Suprapubic skin (tissue), 4 donors: ENCODE measurements around the gene KCNH8. TPM values are rescaled to one million over a fixed set of nuclear protein-coding genes. Genes with fewer than 3 reads are reported as not detected.

Experiments
- DNase-seq, 2 donors: peaks; one replicate each; pipeline ENCODE4 v3.0.0-alpha.2; 2019; ENCODE audit warnings: low spot score in 2 of 2
- H3K27ac ChIP-seq: fragments of 200-600 bp; sonication (generic); one replicate; pipeline ENCODE4 v1.5.1; 2019
- H3K27me3 ChIP-seq: fragments of 200-600 bp; sonication (generic); one replicate; pipeline ENCODE4 v1.5.1; 2019
- H3K36me3 ChIP-seq: fragments of 200-600 bp; sonication (generic); one replicate; pipeline ENCODE4 v1.5.1; 2019
- H3K4me1 ChIP-seq: fragments of 200-600 bp; sonication (generic); one replicate; pipeline ENCODE4 v1.5.1; 2019
- H3K4me3 ChIP-seq: fragments of 200-600 bp; sonication (generic); one replicate; pipeline ENCODE4 v1.5.1; 2019; ENCODE audit warnings: mild to moderate bottlenecking
- H3K9me3 ChIP-seq: fragments of 200-600 bp; sonication (generic); one replicate; pipeline ENCODE4 v1.5.1; 2019
- CTCF ChIP-seq, 2 donors: fragments of 200-600 bp in 1 of 2; fragments of 450-650 bp in 1 of 2; sonication (generic) in 1 of 2; IDR thresholded peaks; one replicate each; pipeline ENCODE4 v1.5.1; 2016 to 2019; ENCODE audit warnings: antibody characterized with exemption in 2 of 2, mild to moderate bottlenecking in 1 of 2, moderate library complexity in 1 of 2
- EP300 ChIP-seq: sonication (generic); formaldehyde crosslinking; IDR thresholded peaks from one replicate; pipeline ENCODE4 v1.6.1; 2017; ENCODE audit warnings: antibody characterized with exemption
- POLR2A ChIP-seq, 2 donors: fragments of 450-650 bp; IDR thresholded peaks; one replicate each; pipeline ENCODE4 v1.6.1; 2017; ENCODE audit warnings: antibody characterized with exemption in 2 of 2, mild to moderate bottlenecking in 2 of 2, moderate library complexity in 2 of 2
- POLR2AphosphoS5 ChIP-seq, 3 donors: sonication (generic); formaldehyde crosslinking; IDR thresholded peaks; one replicate each; pipeline ENCODE4 v1.6.1; 2017; ENCODE audit warnings: antibody characterized with exemption in 3 of 3
- WGBS: methylation state at CpG from one replicate; pipeline ENCODE4 v1.1.5; 2018; 5-methylcytosine and 5-hydroxymethylcytosine counted together
- total RNA-seq, 4 donors: library from RNA; depleted of rRNA; stranded (reverse); fragments of >200 nt; gene quantifications; one replicate each; pipeline ENCODE4 v1.1.0, GENCODE V29; 2016

KCNH8 gene
- total RNA-seq, 4 donors from 2014 or later, result 0.40 to 1.6 (median 0.58) TPM

DNA sequence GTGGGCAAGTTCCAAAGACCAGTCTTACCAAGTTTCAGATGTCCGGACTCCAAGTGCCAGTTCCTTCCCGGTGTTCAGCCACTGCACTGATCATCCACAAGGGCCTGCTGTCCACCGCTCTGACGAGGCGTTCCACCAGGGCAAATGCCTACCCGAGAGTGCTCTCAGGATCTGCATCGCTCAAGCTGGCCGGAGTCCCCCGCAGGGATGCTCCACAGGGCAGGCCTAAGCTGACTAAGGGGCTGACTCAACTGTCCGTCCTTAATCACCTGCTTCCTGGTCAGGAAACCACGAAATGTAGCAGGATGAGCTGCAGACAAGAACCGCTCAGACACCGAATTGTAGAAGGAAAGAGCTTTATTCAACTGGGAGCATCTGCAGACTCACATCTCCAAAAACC is 341.6 kb downstream of the KCNH8 start:
- Histone ChIP-seq H3K36me3 (no peaks in the 10 kb centered on the region), H3K27ac (no peak overlapping the region), H3K4me1 (no peaks in the 10 kb centered on the region), H3K4me3 (no peak overlapping the region), H3K27me3 (no peaks in the 10 kb centered on the region), H3K9me3 (no peaks in the 10 kb centered on the region)
- TF ChIP-seq POLR2AphosphoS5 (IDR thresholded peaks at IDR 0.05), result no peak
- no peak for TF ChIP-seq CTCF (IDR thresholded peaks at IDR 0.05)
- TF ChIP-seq EP300, result no peak
- TF ChIP-seq POLR2A (IDR thresholded peaks at IDR 0.05), result no peak
- 93% methylated on average over 13 of the region's 13 CpGs for WGBS
- DNase-seq, result no peak

DNA sequence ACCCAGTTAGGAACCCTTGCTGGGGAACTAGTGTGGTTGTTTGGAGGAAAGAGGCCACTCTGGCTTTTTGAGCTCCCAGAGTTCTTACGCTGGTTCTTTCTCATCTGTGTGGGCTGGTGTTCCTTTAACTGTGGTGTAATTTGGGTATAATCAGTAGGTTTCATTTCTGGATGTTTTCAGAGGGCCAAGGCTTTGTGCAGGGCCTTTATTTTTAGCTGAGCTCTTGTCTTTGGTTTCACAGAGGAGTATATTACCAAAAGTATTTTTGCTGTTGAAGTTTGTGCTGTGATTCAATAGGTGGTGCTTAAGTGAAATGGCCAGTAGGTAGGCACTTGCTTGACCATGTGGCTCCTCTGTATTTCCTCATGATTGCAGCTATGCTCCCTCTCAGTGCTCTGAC is 357.9 kb downstream of the KCNH8 start:
- DNase-seq, result no peak
- Histone ChIP-seq H3K9me3 (no peaks in the 10 kb centered on the region), H3K4me3 (no peak overlapping the region), H3K4me1 (no peaks in the 10 kb centered on the region), H3K36me3 (no peaks in the 10 kb centered on the region), H3K27me3 (no peaks in the 10 kb centered on the region), H3K27ac (no peak overlapping the region)
- TF ChIP-seq CTCF (IDR thresholded peaks at IDR 0.05), result no peak
- TF ChIP-seq POLR2AphosphoS5 (IDR thresholded peaks at IDR 0.05), result no peak
- TF ChIP-seq POLR2A (IDR thresholded peaks at IDR 0.05), result no peak
- TF ChIP-seq EP300, result no peak
- WGBS, result 91% methylated on average over 1 of the region's 1 CpG

DNA sequence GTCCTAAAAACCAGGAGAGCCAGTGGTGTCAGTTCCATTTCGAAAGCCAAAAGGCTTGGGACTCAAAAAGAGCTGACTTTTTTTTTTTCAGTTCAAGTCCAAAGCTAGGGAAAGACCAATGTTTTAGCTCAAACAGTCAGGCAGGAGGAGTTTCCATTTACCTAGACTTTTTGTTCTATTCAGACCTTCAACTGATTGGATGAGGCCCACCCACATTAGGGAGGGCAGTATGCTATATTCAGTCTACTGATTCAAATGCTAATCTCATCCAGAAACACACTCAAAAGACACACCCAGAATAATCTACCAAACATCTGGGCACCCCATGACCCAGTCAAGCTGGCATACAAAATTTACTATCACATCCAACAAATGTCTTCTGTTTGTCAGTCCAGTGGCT is 374.0 kb downstream of the KCNH8 start:
- Histone ChIP-seq H3K4me1 (no peaks in the 10 kb centered on the region), H3K27me3 (no peaks in the 10 kb centered on the region), H3K9me3 (peaks cover 3% of the 10 kb centered on the region), H3K27ac (no peak overlapping the region), H3K4me3 (no peak overlapping the region), H3K36me3 (no peaks in the 10 kb centered on the region)
- no peak for TF ChIP-seq POLR2A (IDR thresholded peaks at IDR 0.05)
- TF ChIP-seq CTCF (IDR thresholded peaks at IDR 0.05), result no peak
- no peak for TF ChIP-seq EP300
- TF ChIP-seq POLR2AphosphoS5 (IDR thresholded peaks at IDR 0.05), result no peak
- DNase-seq, result no peak
- 88% methylated on average over 1 of the region's 1 CpG for WGBS

DNA sequence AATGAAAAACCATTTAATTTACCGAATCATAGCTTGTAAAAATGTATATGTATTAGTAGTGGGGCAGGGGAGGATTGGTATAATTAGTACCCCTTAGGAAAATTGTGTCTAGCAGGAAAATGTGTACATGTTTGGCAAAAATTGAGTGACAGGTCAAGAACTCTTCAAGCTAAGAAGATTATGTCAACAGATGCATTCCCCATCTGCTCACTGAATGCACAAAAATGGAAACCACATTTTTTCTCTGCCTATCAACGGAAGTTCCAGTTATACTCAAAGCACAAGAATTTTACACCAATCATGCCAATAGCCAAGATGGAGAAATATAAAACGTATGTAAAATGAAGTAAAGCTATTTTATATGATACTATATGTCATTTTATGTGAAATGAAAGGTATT is 377.8 kb downstream of the KCNH8 start:
- no peak for DNase-seq
- WGBS, result 71% methylated on average over 3 of the region's 3 CpGs
- Histone ChIP-seq H3K27ac (no peak overlapping the region), H3K27me3 (no peaks in the 10 kb centered on the region), H3K4me3 (no peak overlapping the region), H3K9me3 (peaks cover 3% of the 10 kb centered on the region), H3K4me1 (no peaks in the 10 kb centered on the region), H3K36me3 (no peaks in the 10 kb centered on the region)
- no peak for TF ChIP-seq POLR2AphosphoS5 (IDR thresholded peaks at IDR 0.05)
- TF ChIP-seq EP300, result no peak

DNA sequence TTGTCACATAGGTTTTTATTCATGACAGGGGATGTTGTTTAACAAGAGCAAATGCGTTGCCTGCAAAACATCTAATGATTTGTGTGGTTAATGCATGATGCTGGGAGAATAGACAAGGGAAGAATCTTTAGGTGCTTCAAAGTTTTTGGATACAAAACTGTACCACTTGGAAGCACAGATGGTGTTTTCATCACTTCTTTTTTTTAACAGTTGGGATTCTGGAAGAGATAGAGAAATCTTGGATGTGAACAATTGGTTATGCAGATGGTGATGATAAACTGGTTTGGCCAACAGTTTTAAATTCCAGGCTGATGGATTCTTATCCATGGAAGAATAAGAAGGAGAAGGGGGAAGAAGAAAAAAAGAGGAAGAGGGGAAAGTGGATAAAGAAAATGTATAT is 379.4 kb downstream of the KCNH8 start:
- no peak overlapping the region for H3K4me3 ChIP-seq
- H3K36me3 ChIP-seq, result no peaks in the 10 kb centered on the region
- no peak for TF ChIP-seq CTCF (IDR thresholded peaks at IDR 0.05)
- TF ChIP-seq EP300, result no peak
- no peak for TF ChIP-seq POLR2AphosphoS5 (IDR thresholded peaks at IDR 0.05)
- no peak for TF ChIP-seq POLR2A (IDR thresholded peaks at IDR 0.05)
- no peak overlapping the region for H3K27ac ChIP-seq
- H3K27me3 ChIP-seq, result no peaks in the 10 kb centered on the region
- WGBS, result 81% methylated on average over 1 of the region's 1 CpG
- no peaks in the 10 kb centered on the region for H3K9me3 ChIP-seq
- no peak for DNase-seq
- no peaks in the 10 kb centered on the region for H3K4me1 ChIP-seq

GRCh38 chr3:19531426-19531825 is 383.1 kb downstream of the KCNH8 start:
- no peaks in the 10 kb centered on the region for H3K4me1 ChIP-seq
- H3K36me3 ChIP-seq, result no peaks in the 10 kb centered on the region
- no peak for DNase-seq
- H3K4me3 ChIP-seq, result no peak overlapping the region
- no peak for TF ChIP-seq CTCF (IDR thresholded peaks at IDR 0.05)
- no peak for TF ChIP-seq POLR2A (IDR thresholded peaks at IDR 0.05)
- TF ChIP-seq EP300, result no peak
- TF ChIP-seq POLR2AphosphoS5 (IDR thresholded peaks at IDR 0.05), result no peak
- no peaks in the 10 kb centered on the region for H3K9me3 ChIP-seq
- WGBS, result 100% methylated on average over 1 of the region's 1 CpG
- H3K27ac ChIP-seq, result no peak overlapping the region
- H3K27me3 ChIP-seq, result no peaks in the 10 kb centered on the region
